Femur (tissue), 1 donor: Measurements from ENCODE around the gene FHAD1.
"Not testable (repeated sequence)": the region's sequence is repeated elsewhere in the genome, so short reads cannot be mapped to it uniquely, and the experiment has no call there.

Source experiments
- DNase-seq: peaks from one replicate; pipeline ENCODE4 v3.0.0-alpha.2; 2017

Gene FHAD1

DNA sequence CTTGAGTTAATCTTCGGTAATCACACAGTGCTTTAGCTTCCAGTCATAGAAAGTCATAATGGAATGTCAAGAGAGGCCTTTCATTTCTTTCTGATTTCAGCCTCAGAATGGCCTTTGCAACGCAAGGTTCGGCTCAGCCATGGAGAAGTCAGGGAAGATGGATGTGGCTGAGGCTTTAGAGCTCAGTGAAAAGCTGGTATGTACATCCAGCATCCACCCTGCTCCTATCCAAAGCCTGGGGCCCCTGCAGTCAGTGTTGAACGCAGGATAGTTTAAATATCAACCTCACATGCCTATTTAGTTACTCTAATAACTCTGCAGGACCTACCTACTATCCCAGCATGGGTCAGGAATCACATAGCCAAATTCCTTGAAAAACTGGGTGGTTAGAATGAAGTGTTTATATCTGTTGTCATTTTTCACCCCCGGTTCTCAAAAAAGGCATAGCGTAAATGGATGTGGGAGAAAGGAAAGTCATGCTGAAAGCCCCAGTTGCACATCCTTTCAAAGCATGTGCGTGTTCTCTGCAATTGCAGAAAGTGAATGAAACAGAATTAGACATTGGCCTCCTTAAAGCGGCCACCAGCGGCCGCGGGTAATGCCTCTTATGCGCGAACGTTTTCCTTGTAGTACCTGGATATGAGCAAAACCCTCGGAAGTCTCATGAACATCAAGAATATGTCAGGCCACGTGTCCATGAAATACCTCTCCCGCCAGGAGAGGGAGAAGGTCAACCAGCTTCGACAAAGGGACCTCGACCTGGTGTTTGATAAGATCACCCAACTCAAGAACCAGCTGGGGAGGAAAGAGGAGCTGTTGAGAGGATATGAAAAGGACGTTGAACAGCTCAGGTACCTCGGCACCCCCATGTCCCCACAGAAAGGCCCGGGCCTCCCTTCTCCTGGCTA, 133.8 kb downstream of the FHAD1 start:
- no peak for DNase-seq

DNA sequence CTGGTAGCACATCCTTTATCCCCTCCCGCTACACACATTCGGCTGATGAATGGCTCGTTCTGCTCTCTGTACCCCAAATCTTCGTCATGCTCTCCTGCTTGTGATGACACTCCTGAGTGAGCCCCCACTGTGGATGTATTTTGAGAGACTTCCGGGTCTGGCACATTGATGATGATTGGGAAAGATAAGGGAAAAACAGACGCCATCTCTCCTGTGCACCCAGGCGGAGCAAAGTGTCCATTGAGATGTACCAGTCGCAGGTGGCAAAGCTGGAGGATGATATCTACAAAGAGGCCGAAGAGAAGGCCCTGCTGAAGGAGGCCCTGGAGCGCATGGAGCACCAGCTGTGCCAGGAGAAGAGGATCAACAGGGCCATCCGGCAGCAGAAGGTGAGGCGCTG, 134.8 kb downstream of the FHAD1 start:
- no peak for DNase-seq

DNA sequence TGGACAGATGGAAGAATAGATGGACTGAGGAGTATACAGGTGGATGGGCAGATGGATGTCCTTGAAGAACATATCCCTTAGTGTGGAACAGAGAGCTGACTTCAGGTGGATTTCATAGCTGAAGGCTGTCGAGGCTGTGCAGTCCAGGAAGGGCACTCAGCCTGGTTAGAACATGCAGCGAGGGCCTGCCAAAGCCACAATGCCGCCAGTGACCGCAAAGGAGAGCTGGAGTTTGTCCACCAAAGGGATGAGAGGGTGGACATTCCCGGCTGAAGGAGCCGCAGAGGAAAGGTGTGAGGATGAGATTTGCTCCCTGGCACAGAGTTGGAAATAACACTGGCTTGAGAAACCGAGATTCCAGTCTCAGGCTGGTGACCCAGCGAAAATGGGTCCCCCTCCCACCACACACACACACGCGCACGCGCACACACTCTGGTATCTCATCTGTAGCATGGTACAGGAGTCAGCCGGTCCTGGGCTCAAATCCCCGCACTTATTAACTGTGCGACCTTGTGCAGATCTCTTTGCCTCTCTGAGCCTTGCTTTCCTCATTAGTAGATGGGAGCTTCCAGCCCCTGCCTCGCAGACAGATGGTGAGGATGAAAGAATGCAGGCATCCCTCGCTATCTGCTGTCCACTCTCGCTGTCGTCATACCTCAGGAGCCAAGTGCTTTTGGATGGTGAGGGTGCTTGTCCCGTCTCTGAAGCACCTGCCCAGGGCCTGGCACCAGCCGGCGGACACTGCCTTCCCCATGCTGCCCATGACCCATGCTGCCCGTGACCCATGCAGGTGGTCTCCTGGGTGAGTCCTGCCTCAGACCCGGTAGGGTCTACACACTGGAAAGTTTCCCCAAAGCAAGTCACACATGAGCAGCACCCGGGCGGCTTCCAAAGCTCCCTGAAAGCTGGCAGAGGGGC, 135.8 kb downstream of the FHAD1 start:
- no peak for DNase-seq

DNA sequence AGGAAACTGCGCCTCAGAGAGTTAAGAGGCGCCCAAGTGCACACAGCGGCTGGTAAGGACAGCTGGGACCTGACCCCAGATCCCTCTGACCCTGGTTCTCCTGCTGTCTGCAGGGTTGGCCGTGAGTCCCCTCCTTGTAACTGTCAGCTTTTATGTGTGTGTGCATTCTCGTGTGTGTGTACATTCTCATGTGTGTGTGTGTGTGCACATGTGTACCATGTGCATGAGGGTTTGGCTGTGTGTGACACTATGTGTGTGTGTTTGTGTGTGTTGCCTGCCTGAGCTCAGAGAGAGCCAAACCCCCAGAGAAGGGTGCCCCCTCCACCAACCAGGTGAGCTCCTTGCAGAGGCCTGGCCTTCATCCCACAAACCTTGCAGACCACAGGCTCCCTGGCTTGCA, 136.8 kb downstream of the FHAD1 start:
- no peak for DNase-seq

DNA sequence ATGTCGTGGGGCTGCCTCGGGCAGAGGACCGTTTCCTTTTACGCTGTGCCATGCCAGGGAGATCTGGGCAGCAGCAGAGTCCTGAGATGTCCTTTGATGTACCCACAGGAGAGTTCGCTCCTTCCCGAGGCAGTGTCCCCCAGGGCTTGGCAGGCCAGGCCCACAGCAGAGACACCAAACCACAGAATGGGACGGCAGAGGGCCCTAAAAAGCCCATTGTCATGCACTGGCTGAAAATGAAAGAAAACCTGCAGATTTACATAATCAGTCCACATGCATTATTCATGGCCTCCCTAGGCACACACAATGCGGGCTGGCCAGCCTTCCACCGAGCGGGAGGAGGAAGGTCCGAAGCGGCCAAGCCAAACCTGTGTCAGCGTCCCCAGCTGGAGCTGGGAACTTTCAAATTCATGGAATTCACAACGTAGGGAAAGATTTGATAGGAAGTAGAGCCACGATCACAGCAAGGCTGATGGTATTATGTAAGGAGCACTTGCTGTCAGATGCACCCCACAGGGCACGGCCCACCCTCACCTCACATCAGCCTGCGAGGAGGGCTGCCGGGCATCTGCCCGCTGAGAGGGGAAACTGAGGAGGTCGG, 137.4 kb downstream of the FHAD1 start:
- peak; percentile 33 for DNase-seq

DNA sequence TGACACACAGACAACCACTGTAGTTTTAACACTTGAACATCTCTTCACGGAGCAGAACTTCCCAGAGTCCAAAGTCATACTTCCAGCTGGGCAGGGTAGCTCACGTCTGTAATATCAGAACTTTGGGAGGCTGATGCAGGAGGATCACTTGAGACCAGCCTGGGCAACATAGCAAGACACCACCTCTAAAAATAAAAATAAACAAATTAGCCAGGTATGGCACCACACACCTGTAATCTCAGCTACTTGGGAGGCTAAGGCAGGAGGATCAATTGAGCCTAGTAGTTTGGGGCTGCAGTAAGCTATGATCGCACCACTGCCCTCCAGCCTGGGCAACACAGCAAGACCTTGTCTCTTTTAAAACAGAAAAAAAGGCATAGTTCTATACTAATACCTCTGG, 138.4 kb downstream of the FHAD1 start:
- no peak for DNase-seq

DNA sequence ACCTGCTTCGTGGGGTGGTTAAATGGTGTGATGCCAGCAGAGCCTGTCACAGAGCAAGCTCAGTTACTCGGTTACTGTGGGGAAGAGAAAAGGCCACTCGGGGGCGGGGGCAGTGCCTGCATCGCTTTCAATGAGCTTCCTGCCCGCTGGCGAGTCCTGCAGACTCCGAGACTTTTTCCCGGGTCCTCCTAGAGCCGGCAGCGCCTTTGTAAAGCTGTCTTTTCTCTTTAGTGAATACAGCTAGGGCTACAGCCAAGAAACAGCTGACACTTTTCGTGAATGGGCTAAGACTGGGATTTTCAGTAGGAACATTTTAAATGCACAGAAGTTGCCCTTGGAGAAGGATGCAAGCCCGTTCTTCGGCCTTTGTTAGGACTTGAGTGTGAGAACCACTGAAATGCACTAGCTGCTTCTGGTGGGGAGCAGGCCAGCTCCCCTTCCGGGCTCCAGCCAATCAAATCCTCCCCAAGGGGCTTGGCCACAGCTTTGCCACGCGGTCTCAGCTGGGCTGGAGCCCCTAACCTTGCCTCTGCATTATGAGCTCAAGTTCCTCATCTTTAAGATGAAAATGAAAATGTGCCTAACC, 139.2 kb downstream of the FHAD1 start:
- peak; percentile 38 for DNase-seq

DNA sequence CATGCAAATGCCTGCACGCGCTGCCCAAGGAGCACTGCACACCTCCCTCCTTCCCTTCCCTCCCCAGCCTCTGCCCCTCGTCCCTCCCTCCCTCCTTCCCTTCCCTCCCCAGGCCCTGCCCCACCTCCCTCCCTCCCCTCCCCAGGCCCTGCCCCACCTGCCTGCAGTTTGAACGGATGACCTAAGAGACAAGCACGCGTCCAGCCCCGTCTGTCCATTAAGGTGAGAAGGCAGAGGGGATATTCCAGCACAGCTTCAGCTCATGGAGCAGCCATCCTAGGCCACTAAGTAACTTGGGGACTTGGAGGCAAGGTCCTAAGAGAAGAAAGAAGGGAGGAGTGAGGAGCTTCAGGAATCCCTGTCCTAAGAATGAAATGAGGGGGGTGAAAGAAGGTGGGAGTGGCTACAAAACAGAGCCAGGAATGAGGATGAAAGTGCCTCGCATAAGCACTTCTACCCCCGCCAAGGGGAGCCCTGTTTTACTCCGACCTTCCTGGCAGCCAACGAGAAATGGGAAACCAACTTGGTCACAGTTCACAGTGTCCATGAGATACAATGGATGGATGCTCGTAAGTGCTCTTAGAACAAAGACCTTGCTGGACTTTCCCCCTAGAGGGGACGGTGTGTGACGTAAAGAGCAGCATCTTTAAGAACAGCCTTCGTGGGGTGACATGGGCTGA, 141.3 kb downstream of the FHAD1 start:
- no peak for DNase-seq

DNA sequence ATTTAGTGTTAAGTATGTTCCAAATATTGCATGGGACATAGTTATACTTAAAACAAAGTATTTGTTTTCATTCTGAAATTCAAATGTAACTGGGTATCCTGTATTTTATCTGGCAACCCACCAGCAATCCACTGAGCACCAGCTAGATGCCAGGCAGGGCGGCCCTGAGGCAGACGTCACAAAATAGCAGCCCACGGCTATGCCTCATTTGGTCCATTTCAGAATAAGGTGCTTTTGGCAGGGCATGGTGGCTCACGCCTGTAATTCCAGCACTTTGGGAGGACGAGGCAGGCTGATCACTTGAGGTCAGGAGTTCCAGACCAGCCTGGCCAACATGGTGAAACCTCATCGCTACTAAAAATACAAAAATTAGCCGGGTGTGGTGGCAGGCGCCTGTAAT, 142.8 kb downstream of the FHAD1 start:
- DNase-seq, result not testable (repeated sequence)

DNA sequence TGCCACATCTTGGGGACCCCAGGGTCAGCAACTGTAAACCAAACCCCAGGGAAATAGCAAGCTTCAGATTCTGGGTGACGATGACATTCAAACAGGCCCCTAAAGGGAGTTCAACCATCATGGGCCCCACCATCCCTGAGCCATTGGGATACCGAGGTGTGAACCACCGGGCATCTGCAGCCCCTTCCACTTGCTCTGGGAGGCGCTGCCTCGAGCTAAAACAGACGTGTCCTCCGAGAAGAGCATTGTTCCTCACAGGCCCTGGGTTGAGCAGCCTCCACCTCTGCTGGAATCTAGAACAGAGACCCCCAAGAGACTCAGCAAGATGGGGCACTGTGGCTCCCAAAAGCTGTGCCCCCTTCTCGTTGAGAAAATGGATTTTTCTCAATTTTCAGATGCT, 143.6 kb downstream of the FHAD1 start:
- no peak for DNase-seq

DNA sequence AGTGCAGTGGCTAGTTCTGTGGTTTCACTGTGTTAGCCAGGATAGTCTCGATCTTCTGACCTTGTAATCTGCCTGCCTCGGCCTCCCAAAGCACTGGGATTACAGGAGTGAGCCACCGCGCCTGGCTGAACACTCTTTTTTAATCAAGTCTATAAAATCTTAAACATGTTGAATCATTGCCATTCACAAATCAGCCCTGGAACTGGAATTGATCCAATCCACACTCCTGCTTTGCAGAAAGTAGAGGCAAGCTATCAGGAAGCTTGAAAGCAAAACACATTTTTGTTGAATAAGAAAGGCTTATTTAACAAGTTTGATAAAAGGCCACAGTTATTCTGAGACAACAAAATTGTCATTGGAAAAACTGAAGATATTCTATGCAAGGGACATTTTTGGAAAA, 144.3 kb downstream of the FHAD1 start:
- DNase-seq, result no peak

DNA sequence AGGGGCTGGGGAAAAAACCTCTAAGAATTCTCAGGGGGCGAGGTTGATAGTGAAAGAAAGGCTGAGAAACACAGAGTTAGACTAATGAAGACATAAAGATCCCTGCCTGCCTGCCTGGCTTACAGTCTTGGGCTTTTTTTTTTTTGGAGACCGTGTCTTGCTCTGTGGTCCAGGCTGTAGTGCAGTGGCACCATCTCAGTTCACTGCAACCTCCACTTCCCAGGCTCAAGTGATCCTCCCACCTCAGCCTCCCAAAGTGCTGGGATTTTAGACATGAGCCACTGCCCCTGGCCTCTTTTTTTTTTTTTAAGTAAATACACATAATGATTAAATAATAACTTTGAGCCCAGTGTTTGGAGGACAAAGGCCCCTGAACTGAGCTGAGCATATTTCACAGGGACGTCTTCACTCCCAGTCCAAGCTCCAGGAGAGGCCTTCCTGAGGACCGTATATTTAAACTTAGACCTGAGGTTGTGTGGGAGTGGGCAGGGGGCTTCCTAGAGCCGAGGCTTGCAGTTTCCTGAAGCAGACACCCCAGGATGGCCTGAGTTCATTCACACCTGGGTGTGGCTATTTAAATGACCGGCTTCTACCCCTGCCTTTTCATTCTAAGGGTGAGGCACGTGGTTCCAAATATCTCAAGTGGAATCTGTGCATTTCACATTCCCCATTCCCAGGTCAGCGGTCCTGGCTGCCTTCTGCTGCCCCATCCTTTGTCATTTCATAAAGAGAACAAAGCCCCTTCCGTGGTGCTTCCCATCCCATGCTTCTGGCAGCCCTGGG, 146.6 kb downstream of the FHAD1 start:
- DNase-seq, result no peak

DNA sequence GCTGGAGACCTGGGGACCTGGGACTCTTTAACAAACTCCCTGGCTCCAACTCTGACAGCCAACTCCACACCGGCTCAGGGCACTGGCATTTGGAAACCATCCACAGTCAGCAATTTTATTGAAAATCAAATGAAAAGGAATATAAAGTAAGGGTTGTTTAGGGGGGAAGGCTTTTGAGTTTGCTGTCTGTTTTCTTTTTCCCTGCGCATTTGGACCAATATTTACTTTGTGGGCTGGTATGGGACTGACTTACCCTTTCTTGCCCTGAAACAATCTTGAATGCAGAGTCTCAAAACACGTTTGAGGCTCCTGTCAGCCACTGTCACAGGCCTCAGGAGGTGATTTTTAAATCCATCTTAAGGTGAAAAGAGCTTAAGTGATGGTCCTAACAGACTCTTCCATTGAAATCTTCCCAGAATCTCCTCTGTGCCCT, 147.3 kb downstream of the FHAD1 start:
- DNase-seq, result no peak

DNA sequence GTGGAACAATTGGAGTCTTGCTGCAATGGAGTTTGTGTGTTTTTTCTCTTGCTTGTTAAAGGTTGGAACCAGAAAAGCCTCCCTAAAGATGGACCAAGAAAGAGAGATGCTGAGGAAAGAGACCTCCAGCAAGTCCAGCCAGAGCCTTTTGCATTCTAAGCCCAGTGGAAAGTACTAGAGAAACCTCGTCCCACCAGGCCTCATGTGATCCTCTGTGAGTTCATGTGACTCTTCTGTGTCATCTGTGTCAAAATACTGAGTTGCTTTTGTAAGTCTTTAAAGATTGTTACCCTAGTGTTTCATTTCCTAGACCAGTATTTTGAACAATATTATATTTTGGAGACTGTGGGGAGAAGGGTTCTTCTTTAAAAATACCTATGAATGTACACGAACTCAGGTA, 150.2 kb downstream of the FHAD1 start:
- no peak for DNase-seq

DNA sequence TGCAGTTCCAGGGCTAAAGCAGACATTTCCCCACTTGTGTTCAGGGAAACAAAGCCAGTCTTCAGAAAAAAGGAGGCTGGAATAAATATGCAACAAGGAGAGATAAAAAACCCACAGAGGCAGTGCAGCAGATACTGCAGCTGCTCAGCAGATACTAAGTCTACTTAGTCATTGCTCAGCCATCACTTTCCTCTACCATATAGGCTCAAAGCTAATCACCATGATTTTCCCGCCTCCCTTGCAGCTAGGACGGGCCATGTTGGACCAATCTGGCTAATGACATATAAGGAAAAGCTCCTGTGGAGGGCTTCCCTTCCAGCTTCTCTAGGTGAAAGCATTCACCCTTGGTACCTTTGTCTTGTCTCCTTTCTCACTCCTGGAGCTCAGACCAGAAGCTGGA, 152.7 kb downstream of the FHAD1 start:
- no peak for DNase-seq

DNA sequence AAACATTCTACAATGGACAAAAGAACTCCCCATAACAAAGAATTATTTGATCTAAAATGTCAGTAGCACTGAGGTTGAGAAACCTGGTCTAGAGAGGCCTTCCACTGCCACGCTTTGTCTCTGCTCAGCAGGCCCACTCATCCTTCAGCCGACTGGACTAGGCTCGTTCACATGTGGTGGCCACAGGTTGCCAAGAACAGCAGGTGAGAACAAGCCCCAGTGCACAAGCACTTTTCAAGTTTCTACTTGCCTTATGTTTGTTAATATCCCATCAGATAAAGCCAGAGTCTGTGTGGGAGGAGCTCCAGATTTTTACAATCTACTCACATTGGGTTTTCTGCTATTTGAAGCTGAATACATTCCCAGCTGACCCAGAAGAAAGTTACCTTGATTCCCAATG, 153.6 kb downstream of the FHAD1 start:
- no peak for DNase-seq

DNA sequence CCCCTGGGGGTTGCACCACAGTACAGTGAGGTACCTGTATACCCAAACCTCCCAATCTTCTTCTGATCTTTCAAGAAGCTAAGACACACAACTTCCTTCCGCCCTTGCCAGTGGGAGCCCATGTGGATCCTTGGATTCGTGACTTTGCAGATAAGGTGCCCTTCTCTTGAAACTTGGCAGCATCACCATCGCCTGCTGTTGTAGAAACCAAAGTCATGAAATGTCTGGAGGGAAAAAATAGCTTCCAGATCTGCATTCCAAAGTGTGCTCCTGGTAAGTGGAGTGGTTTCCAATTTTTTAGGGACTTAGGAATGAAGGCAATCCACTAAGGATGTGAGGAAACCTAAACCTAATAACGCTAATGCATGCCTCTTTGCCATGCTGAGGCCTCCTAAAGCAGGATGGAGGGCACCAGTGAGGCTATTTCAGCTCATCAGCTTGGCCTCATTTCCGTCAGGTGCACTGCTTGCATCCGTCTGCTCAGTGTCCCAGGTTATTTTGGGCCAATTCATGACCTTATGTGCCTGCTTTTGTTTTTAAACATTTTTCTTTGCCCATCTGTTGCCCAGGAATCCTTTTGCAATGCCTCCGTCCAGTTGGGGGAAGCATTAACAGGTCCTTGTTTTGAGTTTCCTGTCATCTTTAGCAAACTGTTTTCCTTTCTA, 154.5 kb downstream of the FHAD1 start:
- DNase-seq, result no peak

DNA sequence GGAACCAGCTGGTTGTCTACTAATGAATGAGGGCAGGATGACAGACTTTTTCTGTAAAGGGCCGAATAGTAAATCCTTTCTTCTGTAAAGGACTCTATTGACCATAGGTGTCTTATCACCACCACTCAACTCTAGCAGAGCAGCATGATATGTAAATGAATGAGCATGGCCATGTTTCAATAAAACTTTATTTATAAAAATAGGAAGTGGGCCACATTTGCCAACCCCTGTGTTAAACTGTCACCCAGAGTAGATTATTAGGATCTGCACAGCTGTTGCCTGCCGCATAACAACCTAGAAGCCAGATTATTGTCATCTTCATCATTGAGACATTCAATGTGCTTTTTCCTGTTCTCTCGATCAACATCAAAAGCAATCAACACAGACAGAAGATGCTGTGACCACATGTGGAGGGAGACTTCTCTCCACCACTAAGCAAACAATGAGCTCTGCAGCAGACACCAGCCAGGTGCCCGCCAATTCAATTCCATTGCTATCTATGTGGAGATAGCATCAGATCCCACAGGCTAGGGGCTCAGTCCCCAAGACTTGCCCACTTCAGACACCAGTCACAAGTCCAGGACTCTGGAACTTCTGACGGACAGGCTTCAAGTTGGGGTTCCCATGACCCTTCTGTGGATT, 155.9 kb downstream of the FHAD1 start:
- no peak for DNase-seq

DNA sequence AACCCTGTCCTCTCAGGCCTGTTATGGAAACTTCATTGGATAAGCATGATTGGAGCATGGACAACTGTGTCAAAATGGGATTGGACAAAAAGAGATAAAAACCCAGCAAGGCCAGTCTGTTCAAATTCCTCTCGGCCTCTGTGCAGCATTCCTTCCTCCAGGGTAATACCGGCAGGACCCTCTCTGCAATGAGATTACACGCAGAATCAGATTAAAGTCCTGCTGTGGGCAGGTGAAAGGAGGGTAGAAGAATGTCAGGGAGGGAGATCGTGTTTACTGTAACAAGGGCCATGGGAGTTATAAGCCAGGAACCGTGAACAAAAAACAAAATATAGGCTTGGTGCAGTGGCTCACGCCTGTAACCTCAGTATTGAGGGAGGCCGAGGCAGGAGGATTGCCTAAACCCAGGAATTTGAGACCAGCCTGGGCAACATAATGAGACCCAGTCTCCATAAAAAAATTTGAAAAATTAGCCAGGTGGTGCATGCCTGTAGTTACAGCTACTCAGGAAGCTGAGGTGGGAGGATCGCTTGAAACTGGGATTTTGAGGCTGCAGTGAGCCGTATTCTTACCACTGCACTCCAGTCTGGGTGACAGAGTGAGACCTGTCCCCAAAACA, 157.0 kb downstream of the FHAD1 start:
- DNase-seq, result no peak
